GM23338 (cell line): Measurements from ENCODE around the gene PPP2R5D.

Source experiments
- CREB1 ChIP-seq: fragments of 250-450 bp; sonication (Bioruptor Pico); IDR thresholded peaks from 2 replicates; pipeline ENCODE4 v1.5.0; 2020; ENCODE audit warnings: low read depth, mild to moderate bottlenecking, moderate library complexity
- CTCF ChIP-seq, 2 experiments: fragments of 200-600 bp in 1 of 2; sonication (generic) in 1 of 2; conservative IDR thresholded peaks; 2 replicates each; pipeline versions ENCODE4 v1.5.1 to v1.6.1; 2016 to 2017; ENCODE audit warnings: antibody characterized with exemption in 2 of 2, low read depth in 2 of 2, mild to moderate bottlenecking in 2 of 2, moderate library complexity in 1 of 2
- EZH2 ChIP-seq: fragments of 200-600 bp; sonication (generic); IDR thresholded peaks from one replicate; pipeline ENCODE4 v1.8.0; 2017; ENCODE audit warnings: antibody characterized with exemption, mild to moderate bottlenecking, low read depth; ENCODE audit not compliant: unreplicated experiment
- POLR2AphosphoS5 ChIP-seq: IDR thresholded peaks from 2 replicates; pipeline ENCODE4 v1.6.1; 2016; ENCODE audit warnings: antibody characterized with exemption, low read depth
- REST ChIP-seq: IDR thresholded peaks from one replicate; pipeline ENCODE4 v1.6.1; 2018; ENCODE audit warnings: antibody characterized with exemption; ENCODE audit not compliant: unreplicated experiment

GRCh38 chr6:43026365-43026764 is 42.0 kb downstream of the PPP2R5D start:
- no peak for TF ChIP-seq CTCF (conservative IDR thresholded peaks at IDR 0.05; ENCODE audit: low read depth in 2 of 2)
- no peak for TF ChIP-seq CREB1 (CRISPR knock-in tag)
- no peak for TF ChIP-seq EZH2
- no peak for TF ChIP-seq POLR2AphosphoS5
- no peak for TF ChIP-seq REST
